ENCODE data around the gene SART1. TPM values are rescaled to one million over a fixed set of nuclear protein-coding genes. Genes with fewer than 3 reads are reported as not detected.
A peak's percentile ranks its signal among the peaks of the same experiment; 100 is the strongest.

The SART1 gene
- total RNA-seq, 4 donors from 2014 or later = 12.0 to 55.2 (median 33.3) TPM

DNA sequence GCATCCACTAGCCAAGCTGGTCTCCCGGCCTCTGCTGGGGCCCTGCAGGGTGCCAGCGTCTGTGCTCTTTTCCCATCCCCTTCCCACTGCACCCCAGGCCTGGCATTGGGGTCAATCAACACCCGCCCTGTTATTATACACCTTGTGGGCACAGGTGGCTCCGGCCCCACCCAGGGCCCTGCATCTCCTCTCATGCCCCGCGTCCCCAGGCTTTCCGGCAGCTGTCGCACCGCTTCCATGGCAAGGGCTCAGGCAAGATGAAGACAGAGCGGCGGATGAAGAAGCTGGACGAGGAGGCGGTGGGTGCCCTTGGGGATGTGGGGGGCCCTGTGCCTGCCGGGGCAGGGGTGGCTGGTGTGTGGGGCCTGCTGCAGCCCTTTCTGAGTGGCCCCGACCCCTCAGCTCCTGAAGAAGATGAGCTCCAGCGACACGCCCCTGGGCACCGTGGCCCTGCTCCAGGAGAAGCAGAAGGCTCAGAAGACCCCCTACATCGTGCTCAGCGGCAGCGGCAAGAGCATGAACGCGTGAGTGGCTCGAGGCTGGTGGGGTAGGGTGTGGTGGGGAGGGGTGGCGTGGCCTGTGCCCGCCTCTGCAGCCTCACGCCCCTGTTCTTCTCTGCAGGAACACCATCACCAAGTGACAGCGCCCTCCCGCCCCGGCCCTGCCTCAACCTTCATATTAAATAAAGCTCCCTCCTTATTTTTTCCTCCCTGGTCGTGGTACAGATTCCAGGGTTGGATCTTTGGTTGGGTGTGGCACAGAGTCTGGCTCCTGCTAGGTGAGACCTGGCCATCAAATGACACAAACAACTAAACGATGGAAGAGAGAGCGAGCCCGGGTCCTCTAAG is 17.1 kb downstream of the SART1 start:
- no peak for TF ChIP-seq CTCF (IDR thresholded peaks at IDR 0.05 in 4 of 5, conservative IDR thresholded peaks at IDR 0.05 in 1 of 5)
- no peak for TF ChIP-seq POLR2A (IDR thresholded peaks at IDR 0.05)
- Histone ChIP-seq H3K36me3 (peaks cover 0 to 49% of the 10 kb centered on the region in 2 donors), H3K9me3 (no peaks in the 10 kb centered on the region), H3K4me3 (no peak overlapping the region), H3K27ac (peak overlapping the region in 1 of 4 donors; percentile 26), H3K27me3 (no peaks in the 10 kb centered on the region), H3K4me1 (no peaks in the 10 kb centered on the region)
- ATAC-seq (no peak), DNase-seq (no peak)
- intact Hi-C loops (cut with DNase I; ENCODE audit: low total_unique reads) = no loop called here
- in situ Hi-C loops (cut with MboI; ENCODE audit: low sequenced_read_pairs in 4 of 4) = loop anchor here in 2 of 4 donors (25.0 kb wide), 1 partner anchor 266 kb away; the partner anchor contains the start of genes KAT5 (in 2 of the 2) and RNASEH2C (in 2 of the 2)

DNA sequence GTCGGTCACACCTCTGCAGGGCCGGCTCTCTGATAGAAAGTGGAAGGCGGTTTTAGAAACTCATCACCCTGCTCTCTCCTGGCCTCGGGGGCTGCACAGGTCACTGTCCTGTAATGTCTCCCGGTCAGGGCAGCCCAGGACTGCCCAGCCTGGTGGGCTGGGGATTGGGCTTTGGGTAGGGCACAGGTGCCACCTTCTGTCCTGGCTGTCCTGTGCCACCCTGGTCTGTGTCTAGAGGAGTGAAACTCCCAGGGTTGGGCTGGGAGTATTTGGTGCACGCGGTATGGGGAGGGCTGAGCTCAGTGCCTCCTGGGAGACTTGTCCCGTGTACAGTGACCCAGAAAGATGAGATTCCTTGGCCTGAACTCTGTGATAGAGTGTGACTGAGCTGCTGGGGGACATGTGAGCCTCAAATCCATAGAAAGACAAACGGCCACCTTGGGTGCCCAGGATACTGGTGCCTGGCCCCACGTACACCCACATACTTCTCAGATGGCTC is 17.8 kb downstream of the SART1 start:
- Histone ChIP-seq H3K27me3 (no peaks in the 10 kb centered on the region), H3K9me3 (no peaks in the 10 kb centered on the region), H3K4me3 (no peak overlapping the region), H3K36me3 (peaks cover 0 to 46% of the 10 kb centered on the region in 2 donors), H3K4me1 (no peaks in the 10 kb centered on the region), H3K27ac (peak overlapping the region in 2 of 4 donors; percentile 9 to 26)
- DNase-seq (peak in 1 of 2 donors; percentile 17), ATAC-seq (peak in 1 of 2 donors; percentile 68)
- no peak for TF ChIP-seq POLR2A (IDR thresholded peaks at IDR 0.05)
- no peak for TF ChIP-seq CTCF (IDR thresholded peaks at IDR 0.05 in 4 of 5, conservative IDR thresholded peaks at IDR 0.05 in 1 of 5)
- intact Hi-C loops (cut with DNase I; ENCODE audit: low total_unique reads) (no loop called here), in situ Hi-C loops (cut with MboI; ENCODE audit: low sequenced_read_pairs in 4 of 4) (loop anchor here in 2 of 4 donors (25.0 kb wide), 1 partner anchor 267 kb away; the partner anchor contains the start of genes KAT5 (in 2 of the 2) and RNASEH2C (in 2 of the 2))

DNA sequence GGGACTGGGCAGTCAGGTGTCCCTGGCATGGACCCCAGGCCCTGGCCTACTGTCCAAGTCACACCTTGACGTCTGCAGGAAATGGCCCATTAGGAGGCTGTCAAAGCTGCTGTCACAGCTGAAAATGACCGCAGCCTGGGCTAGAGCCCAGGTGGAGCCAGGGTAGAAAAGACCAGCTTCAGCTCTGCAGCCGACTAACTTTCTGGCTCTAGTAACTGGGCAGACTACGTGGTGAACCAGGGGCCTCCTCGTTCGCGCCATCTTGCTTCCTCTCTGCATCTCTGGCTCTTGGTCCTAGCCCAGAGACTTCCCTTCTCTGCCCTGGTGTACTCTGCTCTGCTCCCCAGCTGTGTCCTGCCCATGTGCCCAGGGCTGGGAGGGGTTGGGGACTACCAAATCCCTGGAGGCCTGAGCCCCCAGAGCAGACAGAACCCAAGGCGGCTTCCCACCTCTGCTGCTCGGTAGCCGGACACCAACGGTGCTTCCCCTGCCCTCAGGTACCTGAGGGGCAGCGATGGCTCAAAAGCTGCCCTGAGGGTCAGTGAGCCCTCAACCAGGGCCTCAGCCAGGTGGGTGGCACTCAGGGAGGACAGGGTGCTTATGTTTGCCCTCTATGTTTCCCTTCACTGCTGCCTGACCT is 19.7 kb downstream of the SART1 start:
- peaks cover 0 to 38% of the 10 kb centered on the region in 2 donors for H3K36me3 ChIP-seq
- peak in 1 of 2 donors; percentile 38 for DNase-seq
- in situ Hi-C loops (cut with MboI; ENCODE audit: low sequenced_read_pairs in 4 of 4) = loop anchor here in 2 of 4 donors (10.0 to 25.0 kb wide), 2 partner anchors 96 to 269 kb away; partner anchors contain the start of genes FIBP (in 2 of the 2), KAT5 (in 2 of the 2) and RNASEH2C (in 2 of the 2)
- ATAC-seq = peak in 1 of 2 donors; percentile 14
- H3K4me3 ChIP-seq = no peak overlapping the region
- TF ChIP-seq POLR2A (IDR thresholded peaks at IDR 0.05) (no peak), CTCF (IDR thresholded peaks at IDR 0.05 in 4 of 5, conservative IDR thresholded peaks at IDR 0.05 in 1 of 5) (no peak)
- H3K9me3 ChIP-seq = no peaks in the 10 kb centered on the region
- no peaks in the 10 kb centered on the region for H3K27me3 ChIP-seq
- no peaks in the 10 kb centered on the region for H3K4me1 ChIP-seq
- H3K27ac ChIP-seq = no peak overlapping the region
- intact Hi-C loops (cut with DNase I; ENCODE audit: low total_unique reads) = loop anchor here (10.0 kb wide), 1 partner anchor 196 kb away; the partner anchor contains the start of genes AP5B1 and OVOL1

GRCh38 chr11:65981972-65982823 is 20.7 kb downstream of the SART1 start:
- no peaks in the 10 kb centered on the region for H3K27me3 ChIP-seq
- no peak overlapping the region for H3K4me3 ChIP-seq
- intact Hi-C loops (cut with DNase I; ENCODE audit: low total_unique reads) (loop anchor here (10.0 kb wide), 1 partner anchor 197 kb away; the partner anchor contains the start of genes AP5B1 and OVOL1), in situ Hi-C loops (cut with MboI; ENCODE audit: low sequenced_read_pairs in 4 of 4) (loop anchor here in 2 of 4 donors (10.0 to 25.0 kb wide), 2 partner anchors 97 to 270 kb away; partner anchors contain the start of genes FIBP (in 2 of the 2), KAT5 (in 2 of the 2) and RNASEH2C (in 2 of the 2))
- no peak overlapping the region for H3K27ac ChIP-seq
- DNase-seq = no peak
- H3K9me3 ChIP-seq = no peaks in the 10 kb centered on the region
- TF ChIP-seq CTCF (IDR thresholded peaks at IDR 0.05 in 4 of 5, conservative IDR thresholded peaks at IDR 0.05 in 1 of 5) = no peak
- TF ChIP-seq POLR2A (IDR thresholded peaks at IDR 0.05) = no peak
- no peaks in the 10 kb centered on the region for H3K4me1 ChIP-seq
- peaks cover 0 to 29% of the 10 kb centered on the region in 2 donors for H3K36me3 ChIP-seq
- ATAC-seq = no peak

All from gastrocnemius medialis (tissue), 4 donors.